Type B pancreatic cell (in vitro differentiated cells): ENCODE measurements around the gene MKS1. TPM values are rescaled to one million over a fixed set of nuclear protein-coding genes. Genes with fewer than 3 reads are reported as not detected.

ENCODE experiments used
- DNase-seq: peaks from one replicate; pipeline ENCODE4 v3.0.0; 2021; ENCODE audit warnings: mixed read lengths; ENCODE audit not compliant: unreplicated experiment; ENCODE audit errors: extremely low spot score
- H3K27ac Mint-ChIP-seq: 2 replicates; pipeline ENCODE4 v1.8.0; 2021; ENCODE audit warnings: mild to moderate bottlenecking, mixed read lengths
- H3K27me3 Mint-ChIP-seq: 2 replicates; pipeline ENCODE4 v1.8.0; 2021; ENCODE audit warnings: mixed read lengths
- H3K36me3 Mint-ChIP-seq: 2 replicates; pipeline ENCODE4 v1.8.0; 2021; ENCODE audit warnings: mixed read lengths
- H3K4me1 Mint-ChIP-seq: one replicate; pipeline ENCODE4 v1.8.0; 2021; ENCODE audit warnings: mixed read lengths; ENCODE audit not compliant: unreplicated experiment
- H3K4me3 Mint-ChIP-seq: 2 replicates; pipeline ENCODE4 v1.8.0; 2021; ENCODE audit warnings: mild to moderate bottlenecking, mixed read lengths
- H3K9me3 Mint-ChIP-seq: 2 replicates; pipeline ENCODE4 v1.8.0; 2021; ENCODE audit warnings: mixed read lengths
- total RNA-seq: library from RNA; stranded (reverse); gene quantifications from 2 replicates; pipeline ENCODE4 v1.2.1, GENCODE V29; 2021; ENCODE audit warnings: low replicate concordance
- TF ChIP-seq, protein P1 (sequence below): fragments of 200-600 bp; sonication (generic); conservative IDR thresholded peaks from 2 replicates; pipeline ENCODE4 v1.5.0; 2021; ENCODE audit warnings: antibody characterized with exemption, mild to moderate bottlenecking

MKS1 gene
- total RNA-seq, 1 donor from 2014 or later: 33.2 TPM

DNA sequence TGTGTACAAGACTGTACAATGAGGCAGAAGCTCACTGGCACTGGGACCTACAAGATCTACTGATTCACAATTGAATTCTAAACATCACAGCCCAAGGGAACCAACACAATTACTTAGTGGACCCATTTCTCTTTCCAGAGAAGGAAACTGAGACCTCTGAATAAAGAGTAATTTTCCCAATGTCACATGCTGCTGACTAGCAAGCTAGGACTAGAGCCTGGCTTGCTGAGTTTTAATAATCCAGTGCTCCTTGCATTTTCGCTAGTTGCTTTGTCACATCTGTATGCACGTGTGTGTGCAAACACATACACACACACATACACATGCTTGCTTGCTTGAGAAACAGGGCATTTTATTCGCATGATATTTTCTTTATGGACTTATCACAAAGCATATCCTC is 15.5 kb upstream of the MKS1 start:
- TF ChIP-seq, protein P1, sequence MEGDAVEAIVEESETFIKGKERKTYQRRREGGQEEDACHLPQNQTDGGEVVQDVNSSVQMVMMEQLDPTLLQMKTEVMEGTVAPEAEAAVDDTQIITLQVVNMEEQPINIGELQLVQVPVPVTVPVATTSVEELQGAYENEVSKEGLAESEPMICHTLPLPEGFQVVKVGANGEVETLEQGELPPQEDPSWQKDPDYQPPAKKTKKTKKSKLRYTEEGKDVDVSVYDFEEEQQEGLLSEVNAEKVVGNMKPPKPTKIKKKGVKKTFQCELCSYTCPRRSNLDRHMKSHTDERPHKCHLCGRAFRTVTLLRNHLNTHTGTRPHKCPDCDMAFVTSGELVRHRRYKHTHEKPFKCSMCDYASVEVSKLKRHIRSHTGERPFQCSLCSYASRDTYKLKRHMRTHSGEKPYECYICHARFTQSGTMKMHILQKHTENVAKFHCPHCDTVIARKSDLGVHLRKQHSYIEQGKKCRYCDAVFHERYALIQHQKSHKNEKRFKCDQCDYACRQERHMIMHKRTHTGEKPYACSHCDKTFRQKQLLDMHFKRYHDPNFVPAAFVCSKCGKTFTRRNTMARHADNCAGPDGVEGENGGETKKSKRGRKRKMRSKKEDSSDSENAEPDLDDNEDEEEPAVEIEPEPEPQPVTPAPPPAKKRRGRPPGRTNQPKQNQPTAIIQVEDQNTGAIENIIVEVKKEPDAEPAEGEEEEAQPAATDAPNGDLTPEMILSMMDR: no peak
- Mint-ChIP-seq H3K27me3 (peaks cover 90% of the 10 kb centered on the region), H3K36me3 (no peaks in the 10 kb centered on the region), H3K4me3 (no peak overlapping the region), H3K9me3 (no peaks in the 10 kb centered on the region), H3K27ac (no peak overlapping the region), H3K4me1 (no peaks in the 10 kb centered on the region)
- DNase-seq: no peak

DNA sequence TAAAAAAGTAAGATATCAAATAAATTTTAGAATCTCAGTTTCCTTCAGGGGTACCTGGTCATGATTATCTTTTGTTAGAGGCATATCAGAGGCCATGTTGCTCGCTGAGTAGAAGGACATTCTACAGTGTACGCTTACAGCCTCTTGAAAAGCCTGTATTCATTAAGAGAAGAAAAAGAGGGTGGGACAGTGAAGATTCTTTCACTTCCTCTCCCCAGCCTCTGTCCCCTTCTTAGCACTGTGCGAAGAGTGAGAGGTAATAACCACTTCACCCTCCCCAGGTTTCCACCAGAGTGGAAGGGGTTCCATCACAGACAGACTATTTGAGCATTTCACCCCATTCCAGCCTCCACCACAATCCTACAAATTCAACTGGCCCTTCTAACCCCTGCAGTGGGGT is 14.5 kb upstream of the MKS1 start:
- H3K27ac Mint-ChIP-seq: no peak overlapping the region
- TF ChIP-seq, protein P1: no peak
- DNase-seq: no peak
- no peaks in the 10 kb centered on the region for H3K4me1 Mint-ChIP-seq
- no peaks in the 10 kb centered on the region for H3K9me3 Mint-ChIP-seq
- H3K4me3 Mint-ChIP-seq: no peak overlapping the region
- no peaks in the 10 kb centered on the region for H3K36me3 Mint-ChIP-seq
- peaks cover 90% of the 10 kb centered on the region for H3K27me3 Mint-ChIP-seq

DNA sequence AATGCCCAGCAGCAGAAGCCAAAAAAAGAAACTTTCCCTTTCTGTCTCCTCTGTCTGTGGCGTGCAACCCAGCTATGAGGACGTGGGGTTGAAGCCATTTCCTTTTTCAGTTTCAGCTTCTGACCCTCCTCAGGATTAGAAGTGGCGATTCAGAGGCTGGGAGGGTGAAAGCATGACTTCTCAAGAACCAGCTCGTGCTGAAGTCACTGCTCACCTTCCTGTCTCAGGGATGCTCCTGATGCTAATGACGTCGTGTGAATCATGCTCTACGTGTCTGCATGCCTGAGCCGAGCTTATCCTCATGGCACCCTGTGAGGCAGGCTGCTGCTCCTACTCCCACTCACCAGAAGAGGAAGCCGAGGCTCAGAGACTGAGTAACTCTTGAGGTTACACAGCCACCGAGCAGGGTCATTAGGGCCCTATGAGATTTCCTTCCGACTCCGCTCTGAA is 13.7 kb upstream of the MKS1 start:
- no peak for DNase-seq
- H3K27me3 Mint-ChIP-seq: peaks cover 89% of the 10 kb centered on the region
- H3K4me1 Mint-ChIP-seq: no peaks in the 10 kb centered on the region
- no peak overlapping the region for H3K27ac Mint-ChIP-seq
- no peaks in the 10 kb centered on the region for H3K36me3 Mint-ChIP-seq
- H3K9me3 Mint-ChIP-seq: no peaks in the 10 kb centered on the region
- TF ChIP-seq, protein P1: no peak
- H3K4me3 Mint-ChIP-seq: no peak overlapping the region

DNA sequence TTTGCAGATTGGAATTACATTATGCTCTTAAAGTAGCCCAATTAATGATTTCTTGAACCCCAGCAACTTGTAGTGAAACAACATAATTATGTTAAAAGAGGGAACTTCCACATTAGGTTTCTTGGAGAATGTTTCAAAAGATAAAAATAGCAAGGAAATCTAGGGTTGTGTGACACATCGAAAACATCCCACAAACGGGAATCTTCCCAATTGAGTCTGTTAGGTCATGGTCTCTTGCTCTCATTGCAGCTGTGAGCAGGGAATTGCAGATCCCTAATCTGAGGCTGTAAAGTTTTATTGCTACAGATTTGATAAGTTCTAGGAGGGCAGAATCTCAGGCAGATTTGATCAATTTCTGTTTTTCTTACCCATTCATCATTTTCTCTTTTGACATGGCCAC is 12.6 kb upstream of the MKS1 start:
- no peaks in the 10 kb centered on the region for H3K36me3 Mint-ChIP-seq
- H3K4me3 Mint-ChIP-seq: no peak overlapping the region
- no peak overlapping the region for H3K27ac Mint-ChIP-seq
- DNase-seq: no peak
- no peaks in the 10 kb centered on the region for H3K4me1 Mint-ChIP-seq
- H3K27me3 Mint-ChIP-seq: peaks cover 89% of the 10 kb centered on the region
- TF ChIP-seq, protein P1: no peak
- H3K9me3 Mint-ChIP-seq: no peaks in the 10 kb centered on the region

DNA sequence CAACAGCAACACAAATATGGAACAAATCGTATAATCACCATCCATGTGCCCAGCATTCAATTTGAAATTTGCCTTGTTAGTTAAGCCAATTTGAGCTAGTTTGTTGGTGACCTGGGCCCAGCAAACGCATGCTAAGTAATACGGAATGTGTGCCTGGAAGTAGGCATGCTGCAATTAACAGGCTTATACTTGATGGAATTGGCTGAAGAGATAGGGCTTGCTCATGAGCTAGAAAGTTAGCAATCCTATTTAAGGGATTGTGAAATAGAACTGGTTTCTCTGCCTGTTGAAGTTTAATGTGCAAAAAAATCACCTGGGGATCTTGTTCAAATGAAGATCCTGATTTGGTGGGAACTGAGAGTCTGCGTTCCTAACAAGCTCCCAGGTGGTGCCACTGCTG is 10.8 kb upstream of the MKS1 start:
- Mint-ChIP-seq H3K27me3 (peaks cover 81% of the 10 kb centered on the region), H3K4me3 (no peak overlapping the region), H3K4me1 (no peaks in the 10 kb centered on the region), H3K36me3 (no peaks in the 10 kb centered on the region), H3K27ac (no peak overlapping the region), H3K9me3 (no peaks in the 10 kb centered on the region)
- DNase-seq: no peak
- TF ChIP-seq, protein P1: no peak

DNA sequence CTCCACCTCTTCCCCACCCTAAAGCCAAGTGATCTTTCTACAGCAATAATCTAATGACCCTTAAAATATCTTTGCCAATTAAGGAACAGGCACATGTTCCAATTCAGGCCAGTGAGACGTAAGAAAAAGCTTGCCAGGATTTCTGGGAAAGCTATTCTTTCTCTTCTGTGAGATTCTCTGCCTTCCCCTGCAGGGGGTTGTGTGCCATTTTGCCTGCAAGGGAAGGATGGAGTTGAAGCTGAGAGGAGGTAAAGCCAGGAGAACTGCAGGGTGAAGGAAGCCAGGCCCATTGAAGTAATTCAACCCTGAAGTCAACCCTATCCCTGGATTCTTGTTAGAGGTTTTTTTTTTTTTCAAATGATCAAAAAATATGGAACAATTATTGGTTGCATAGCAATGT is 10.3 kb upstream of the MKS1 start:
- no peak overlapping the region for H3K27ac Mint-ChIP-seq
- H3K4me1 Mint-ChIP-seq: no peaks in the 10 kb centered on the region
- H3K27me3 Mint-ChIP-seq: peaks cover 79% of the 10 kb centered on the region
- DNase-seq: no peak
- H3K36me3 Mint-ChIP-seq: no peaks in the 10 kb centered on the region
- H3K9me3 Mint-ChIP-seq: no peaks in the 10 kb centered on the region
- TF ChIP-seq, protein P1: no peak
- H3K4me3 Mint-ChIP-seq: no peak overlapping the region
